HEK293 (cell line): ENCODE data around the gene ZNF503.
A peak's percentile ranks its signal among the peaks of the same experiment; 100 is the strongest.

Source experiments
- CTCF ChIP-seq: fragments of 450-650 bp; formaldehyde crosslinking; IDR thresholded peaks from 2 replicates; pipeline ENCODE4 v1.5.1; 2016; ENCODE audit warnings: missing biosample characterization, missing genetic modification characterization
- HIC1 ChIP-seq: fragments of 450-650 bp; formaldehyde crosslinking; IDR thresholded peaks from 2 replicates; pipeline ENCODE4 v1.5.1; 2016; ENCODE audit warnings: missing biosample characterization, missing genetic modification characterization
- REST ChIP-seq: fragments of 450-650 bp; formaldehyde crosslinking; IDR thresholded peaks from 2 replicates; pipeline ENCODE4 v1.5.1; 2016; ENCODE audit warnings: missing biosample characterization, missing genetic modification characterization
- ZBTB6 ChIP-seq: fragments of 450-650 bp; formaldehyde crosslinking; IDR thresholded peaks from 2 replicates; pipeline ENCODE4 v1.5.1; 2017; ENCODE audit warnings: missing biosample characterization, missing genetic modification characterization
- ZNF174 ChIP-seq: fragments of 450-650 bp; formaldehyde crosslinking; IDR thresholded peaks from 2 replicates; pipeline ENCODE4 v1.5.0; 2017; ENCODE audit warnings: missing biosample characterization, mild to moderate bottlenecking, missing genetic modification characterization
- ZNF404 ChIP-seq: fragments of 450-650 bp; formaldehyde crosslinking; IDR thresholded peaks from 2 replicates; pipeline ENCODE4 v1.5.1; 2017; ENCODE audit warnings: missing biosample characterization, missing genetic modification characterization
- ZNF449 ChIP-seq: fragments of 450-650 bp; formaldehyde crosslinking; IDR thresholded peaks from 2 replicates; pipeline ENCODE4 v1.5.1; 2017; ENCODE audit warnings: missing biosample characterization, mild to moderate bottlenecking, missing genetic modification characterization, moderate library complexity
- ZNF654 ChIP-seq: fragments of 450-650 bp; formaldehyde crosslinking; IDR thresholded peaks from 2 replicates; pipeline ENCODE4 v1.5.1; 2016; ENCODE audit warnings: low read depth, missing biosample characterization, missing genetic modification characterization

- TF ChIP-seq CTCF, result peak; percentile 7; the same call in 1 of the 2 replicates
- peak; percentile 75 for TF ChIP-seq ZBTB6 (tag by site-specific recombination)
- 0 out of 2 replicates have a peak, but pooled peaks have one; percentile 33 for TF ChIP-seq ZNF449
- TF ChIP-seq ZNF654 (tag by site-specific recombination), result no peak
- TF ChIP-seq REST, result no peak
- peak; percentile 81 for TF ChIP-seq HIC1 (tag by site-specific recombination)
- no peak for TF ChIP-seq ZNF404 (tag by site-specific recombination)
- no peak for TF ChIP-seq ZNF174 (tag by site-specific recombination)
These were observed 1.1 kb upstream of the ZNF503 start for GRCh38 chr10:75402486-75403143.
